BJ (cell line): ENCODE measurements around the gene MEIOB. TPM values are rescaled to one million over a fixed set of nuclear protein-coding genes. Genes with fewer than 3 reads are reported as not detected.
"Not testable (repeated sequence)": the region's sequence is repeated elsewhere in the genome, so short reads cannot be mapped to it uniquely, and the experiment has no call there.

Experiments used
- CTCF ChIA-PET: fragments of 350-600 bp; formaldehyde crosslinking; extraction: SDS; loops from one replicate; lab custom pipeline; 2021; ENCODE audit warnings: antibody characterized with exemption, inconsistent platforms; lab: Yijun Ruan, JAX
- POLR2A ChIA-PET: fragments of 300-600 bp; sonication (Branson Sonifier 250); formaldehyde crosslinking; extraction: SDS; loops from one replicate; lab custom pipeline; 2021; ENCODE audit warnings: antibody characterized with exemption; lab: Charles Lee
- DNase-seq: peaks from one replicate; pipeline ENCODE4 v3.0.0-alpha.2; 2011; ENCODE audit warnings: low read depth
- H3K27me3 ChIP-seq: 2 replicates; pipeline ENCODE4 v1.6.0; 2011; ENCODE audit warnings: low read length; ENCODE audit not compliant: control insufficient read depth, insufficient read depth
- H3K36me3 ChIP-seq: 2 replicates; pipeline ENCODE4 v1.5.1; 2011; ENCODE audit warnings: low read length; ENCODE audit not compliant: control insufficient read depth, insufficient read depth
- H3K4me3 ChIP-seq: 2 replicates; pipeline ENCODE4 v1.5.1; 2011; ENCODE audit warnings: low read depth, mild to moderate bottlenecking, control low read depth, low read length
- polyA plus RNA-seq: library from polyadenylated mRNA; depleted of rRNA; stranded (reverse); fragments of >200 nt; gene quantifications from 2 replicates; pipeline ENCODE4 v1.2.3, GENCODE V29; 2011
- TF ChIP-seq, protein P1 (sequence below): IDR thresholded peaks from 2 replicates; pipeline ENCODE4 v1.5.1; 2011; ENCODE audit warnings: low read depth, mild to moderate bottlenecking, control low read depth, inconsistent platforms, low read length, moderate library complexity; ENCODE audit not compliant: insufficient read depth

Gene MEIOB
- polyA plus RNA-seq, 1 experiment = 0.28 TPM

DNA sequence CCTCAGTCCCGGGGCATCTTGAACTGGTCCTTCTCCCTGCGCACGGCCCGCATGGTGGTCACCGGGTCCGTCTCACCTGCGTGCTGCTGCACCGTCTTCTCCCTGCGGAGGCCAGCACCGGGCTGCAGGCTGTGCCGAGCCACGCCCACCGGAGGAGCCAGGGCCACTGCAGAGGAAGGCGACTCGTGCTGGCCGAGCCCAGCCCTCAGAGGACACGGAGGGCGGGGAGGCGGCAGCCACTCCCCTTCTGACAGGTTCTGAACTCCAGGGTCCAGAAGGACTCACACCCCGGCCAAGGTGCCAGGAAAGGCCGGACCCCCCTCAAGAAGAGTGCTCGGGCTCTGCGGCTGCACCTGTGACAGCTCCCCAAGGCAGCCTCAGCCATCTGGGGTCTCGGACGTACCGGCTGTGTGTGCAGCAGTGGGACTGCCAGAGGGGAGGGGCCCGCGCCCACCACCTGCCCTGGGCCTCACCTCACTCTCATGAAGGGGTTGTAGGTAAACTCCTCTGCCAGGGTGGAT, 62.6 kb downstream of the MEIOB start:
- Histone ChIP-seq H3K27me3 (no peaks in the 10 kb centered on the region), H3K36me3 (peaks cover 11% of the 10 kb centered on the region), H3K4me3 (no peak overlapping the region)
- DNase-seq = no peak
- CTCF ChIA-PET = no interaction called here
- TF ChIP-seq, protein P1, sequence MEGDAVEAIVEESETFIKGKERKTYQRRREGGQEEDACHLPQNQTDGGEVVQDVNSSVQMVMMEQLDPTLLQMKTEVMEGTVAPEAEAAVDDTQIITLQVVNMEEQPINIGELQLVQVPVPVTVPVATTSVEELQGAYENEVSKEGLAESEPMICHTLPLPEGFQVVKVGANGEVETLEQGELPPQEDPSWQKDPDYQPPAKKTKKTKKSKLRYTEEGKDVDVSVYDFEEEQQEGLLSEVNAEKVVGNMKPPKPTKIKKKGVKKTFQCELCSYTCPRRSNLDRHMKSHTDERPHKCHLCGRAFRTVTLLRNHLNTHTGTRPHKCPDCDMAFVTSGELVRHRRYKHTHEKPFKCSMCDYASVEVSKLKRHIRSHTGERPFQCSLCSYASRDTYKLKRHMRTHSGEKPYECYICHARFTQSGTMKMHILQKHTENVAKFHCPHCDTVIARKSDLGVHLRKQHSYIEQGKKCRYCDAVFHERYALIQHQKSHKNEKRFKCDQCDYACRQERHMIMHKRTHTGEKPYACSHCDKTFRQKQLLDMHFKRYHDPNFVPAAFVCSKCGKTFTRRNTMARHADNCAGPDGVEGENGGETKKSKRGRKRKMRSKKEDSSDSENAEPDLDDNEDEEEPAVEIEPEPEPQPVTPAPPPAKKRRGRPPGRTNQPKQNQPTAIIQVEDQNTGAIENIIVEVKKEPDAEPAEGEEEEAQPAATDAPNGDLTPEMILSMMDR = no peak
- POLR2A ChIA-PET = no interaction called here

DNA sequence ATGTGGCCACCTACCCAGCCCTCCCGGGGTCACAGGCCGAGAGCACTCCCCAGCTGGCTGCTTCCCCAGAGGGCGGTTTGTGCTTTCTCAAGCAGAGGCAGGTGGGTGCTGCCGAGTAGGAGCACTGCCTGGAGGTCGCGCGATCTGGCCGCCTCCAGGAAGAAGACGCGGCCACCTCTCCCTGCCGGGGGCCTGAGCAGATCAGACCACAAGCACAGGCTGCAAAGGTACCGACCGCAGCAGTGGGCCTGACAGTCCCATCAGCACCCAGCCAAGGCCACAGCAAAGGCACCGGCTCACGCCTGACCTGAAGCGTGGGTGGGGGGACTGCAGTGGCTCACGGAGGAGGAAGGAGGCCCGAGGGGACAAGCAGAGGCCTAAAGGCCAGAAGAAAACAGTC, 63.3 kb downstream of the MEIOB start:
- POLR2A ChIA-PET = no interaction called here
- TF ChIP-seq, protein P1 = no peak
- CTCF ChIA-PET = no interaction called here
- Histone ChIP-seq H3K36me3 (peaks cover 10% of the 10 kb centered on the region), H3K4me3 (no peak overlapping the region), H3K27me3 (no peaks in the 10 kb centered on the region)
- no peak for DNase-seq

DNA sequence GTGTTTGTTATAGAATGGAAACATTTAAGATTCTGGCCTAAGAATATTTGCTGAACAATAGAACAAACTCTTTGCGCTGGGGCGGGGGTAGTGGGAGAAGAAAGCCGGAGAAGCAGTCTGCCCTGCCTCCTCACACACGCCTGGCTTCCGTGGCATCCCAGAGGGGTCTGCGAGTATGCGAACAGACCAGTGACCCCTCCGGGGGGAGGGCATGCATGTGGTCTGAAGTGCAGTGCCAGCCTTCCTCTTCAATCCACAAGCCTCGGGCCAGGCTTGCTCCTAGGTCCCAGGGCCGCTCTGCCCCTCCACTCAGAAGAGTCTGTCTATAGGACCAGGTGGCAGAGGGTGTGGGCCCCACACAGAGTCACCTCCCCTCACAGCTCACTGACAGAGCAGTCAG, 64.3 kb downstream of the MEIOB start:
- POLR2A ChIA-PET = no interaction called here
- TF ChIP-seq, protein P1 = no peak

DNA sequence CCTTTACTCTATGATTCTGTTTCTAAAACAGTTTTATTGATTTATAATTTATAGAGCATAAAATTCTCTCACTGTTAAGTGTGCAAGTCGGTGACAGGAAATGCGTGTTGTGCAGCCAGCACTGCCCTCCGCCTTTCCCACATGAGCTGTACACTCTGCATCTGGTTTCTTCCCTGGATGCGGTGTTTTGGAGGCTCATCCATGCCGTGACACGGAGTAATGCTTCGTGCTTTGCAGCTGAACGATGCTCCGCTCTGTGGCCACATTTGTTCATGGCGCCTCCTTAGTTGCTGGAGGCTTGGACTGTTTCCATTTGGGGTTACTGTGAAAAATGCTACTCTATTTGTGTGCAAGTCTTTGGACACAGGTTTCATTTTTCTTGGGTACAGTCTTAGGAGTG, 71.3 kb downstream of the MEIOB start:
- ChIA-PET POLR2A (no interaction called here), CTCF (no interaction called here)
- Histone ChIP-seq H3K4me3 (no peak overlapping the region), H3K27me3 (no peaks in the 10 kb centered on the region), H3K36me3 (no peaks in the 10 kb centered on the region; the same call in 1 of the 2 replicates)
- TF ChIP-seq, protein P1 = no peak
- no peak for DNase-seq

More for the DNA sequence above, 64.3 kb downstream of the MEIOB start:
- CTCF ChIA-PET = interaction anchor here (0.9 kb wide), 1 partner anchor 25 kb away, joined by 4 read pairs; the partner anchor contains the start of genes NUBP2 and SPSB3
- Histone ChIP-seq H3K4me3 (no peak overlapping the region), H3K36me3 (peaks cover 9% of the 10 kb centered on the region), H3K27me3 (no peaks in the 10 kb centered on the region)
- no peak for DNase-seq

DNA sequence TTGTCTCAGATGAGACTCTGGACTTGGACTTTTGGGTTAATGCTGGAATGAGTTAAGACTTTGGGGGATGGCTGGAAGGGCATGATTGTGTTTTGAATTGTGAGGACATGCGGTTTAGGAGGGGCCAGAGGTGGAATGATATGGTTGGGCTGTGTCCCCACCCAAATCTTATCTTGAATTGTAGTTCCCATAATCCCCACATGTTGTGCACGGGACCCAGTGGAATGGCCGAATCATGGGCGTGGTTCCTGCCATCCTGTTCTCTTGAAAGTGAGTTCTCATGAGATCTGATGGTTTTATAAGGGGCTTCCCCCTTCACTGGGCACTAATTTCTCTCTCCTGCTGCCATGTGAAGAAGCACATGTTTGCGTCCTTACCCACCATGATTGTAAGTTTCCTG, 72.7 kb downstream of the MEIOB start:
- H3K4me3 ChIP-seq, CTCF ChIA-PET, H3K27me3 ChIP-seq, POLR2A ChIA-PET, H3K36me3 ChIP-seq, DNase-seq: not testable (repeated sequence)

DNA sequence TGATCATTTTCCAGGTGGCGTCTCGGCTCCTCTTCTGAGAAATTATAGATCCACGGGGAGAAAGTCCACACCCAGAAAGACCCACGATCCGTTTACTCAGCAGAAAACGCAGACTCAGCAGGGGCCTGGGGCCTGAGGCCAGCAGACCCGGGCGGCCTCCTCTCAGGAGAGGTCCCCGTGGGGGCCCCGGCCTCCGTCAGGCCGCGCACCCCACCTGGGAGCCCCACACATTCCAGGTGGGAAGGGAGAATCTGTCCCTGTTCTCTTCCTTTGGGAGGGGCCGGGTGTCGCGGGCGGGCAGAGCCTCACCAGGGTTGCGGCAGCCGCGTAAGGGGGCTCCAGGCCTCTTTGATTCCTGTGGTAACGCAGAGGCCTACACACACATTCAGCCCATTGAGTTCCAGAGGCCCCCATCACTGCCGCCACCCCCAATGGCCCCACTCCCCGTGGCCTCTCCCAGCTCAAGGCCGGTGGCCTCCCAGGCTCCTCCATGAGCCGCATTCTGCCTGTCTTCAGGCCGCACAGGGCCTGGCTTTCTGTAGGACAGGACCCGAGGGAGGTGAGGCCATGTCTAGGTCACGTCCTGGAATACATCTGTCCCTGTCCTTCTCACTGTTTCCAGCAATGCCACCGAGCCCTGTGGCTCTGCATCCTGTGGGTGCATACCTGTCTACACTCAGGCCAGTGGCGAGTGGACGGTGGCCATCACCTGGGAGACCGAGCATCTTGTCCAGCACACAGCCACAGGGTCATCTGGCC, 76.9 kb downstream of the MEIOB start:
- H3K27me3 ChIP-seq = no peaks in the 10 kb centered on the region
- H3K36me3 ChIP-seq = peaks cover under 1% of the 10 kb centered on the region; the same call in 1 of the 2 replicates
- no peak overlapping the region for H3K4me3 ChIP-seq
- POLR2A ChIA-PET = no interaction called here
- DNase-seq = no peak
- CTCF ChIA-PET = no interaction called here
- TF ChIP-seq, protein P1 = no peak
